ENCODE measurements around the gene EID2B. TPM values are rescaled to one million over a fixed set of nuclear protein-coding genes. Genes with fewer than 3 reads are reported as not detected.

The EID2B gene
- total and polyA plus RNA-seq, 9 of the 15 experiments (the other 6 are each of a cell fraction or from before 2014, with no cell fraction given) = 2.8 to 8.8 (median 4.8) TPM

GRCh38 chr19:39481676-39482075, 51.0 kb downstream of the EID2B start:
- no peak overlapping the region for H2AFZ ChIP-seq (ENCODE audit: low read depth, low read length)
- H3K4me3 ChIP-seq = peak overlapping the region; percentile 94
- TF ChIP-seq PRDM10 (IDR thresholded peaks at IDR 0.05; ENCODE audit: partially characterized antibody) (no peak), ZNF232 (CRISPR knock-in tag; IDR thresholded peaks at IDR 0.05) (0 out of 2 replicates have a peak, but pooled peaks have one; percentile 49), PHB (CRISPR knock-in tag; IDR thresholded peaks at IDR 0.05) (no peak)
- no TSS peak for BruUV-seq (replicated peaks)
- H3K4me2 ChIP-seq (ENCODE audit: insufficient read depth, low read length) = peak overlapping the region; percentile 92
- H3K79me2 ChIP-seq (ENCODE audit: control insufficient read depth, insufficient read depth, low read length) = peaks cover 35% of the 10 kb centered on the region
- in situ Hi-C loops (cut with MboI) (no loop called here), intact Hi-C loops (cut with micrococcal nuclease) (loop anchor here (2.0 to 5.0 kb wide), 2 partner anchors 17 to 34 kb away; partner anchors contain the start of genes DLL3 and SUPT5H)
- POLR2A ChIA-PET = interaction anchor here (1.0 to 1.5 kb wide), 2 partner anchors 22 to 30 kb away, joined by 4 to 5 read pairs; no protein-coding TSS in a partner anchor
- H3K9me1 ChIP-seq (ENCODE audit: control insufficient read depth, insufficient read depth, low read length) = no peaks in the 10 kb centered on the region
- H3K9me3 ChIP-seq (replicated peaks; ENCODE audit: control insufficient read depth, insufficient read depth, low read depth, low read length) = no peaks in the 10 kb centered on the region
- CTCF ChIA-PET (ENCODE audit: low intra/inter-chr PET ratio) = no interaction called here
- peak overlapping the region; percentile 92 for H3K27ac ChIP-seq (ENCODE audit: extremely low read depth, low read depth, low read length)
- 12% methylated on average over 10 of the region's 11 CpGs for WGBS (ENCODE audit: insufficient coverage, low coverage, missing lambda C conversion rate)
- peaks cover 53% of the 10 kb centered on the region for H3K36me3 ChIP-seq (ENCODE audit: control insufficient read depth, insufficient read depth, low read length)
- peak in 1 of 4 experiments; percentile 54 for DNase-seq (ENCODE audit: extremely low read depth in 1 of 4, low spot score in 3 of 4)
- peak overlapping the region; percentile 98 to 99 for H3K9ac ChIP-seq (ENCODE audit: insufficient read depth in 1 of 2, low read depth in 2 of 2, low read length in 2 of 2)
- ATAC-seq = no peak
- no peaks in the 10 kb centered on the region for H3K27me3 ChIP-seq (ENCODE audit: control insufficient read depth in 2 of 2, insufficient read depth in 2 of 2, low read length in 2 of 2)
- peaks cover 10 to 17% of the 10 kb centered on the region in 2 experiments; a peak in 4 of 5 replicates for H3K4me1 ChIP-seq (replicated peaks in 1 of 2; ENCODE audit: control insufficient read depth in 2 of 2, insufficient read depth in 2 of 2, low read length in 2 of 2)
- H4K20me1 ChIP-seq (replicated peaks; ENCODE audit: control insufficient read depth, insufficient read depth, low read length) = 0 out of 2 replicates have a peak, but pooled peaks cover 9% of the 10 kb centered on the region
- FAIRE-seq = no peak
